ENCODE data around the gene C2orf72. TPM values are rescaled to one million over a fixed set of nuclear protein-coding genes. Genes with fewer than 3 reads are reported as not detected.

C2orf72 gene
- total RNA-seq, 4 donors from 2014 or later: 15.9 to 52.7 (median 23.6) TPM

- Histone ChIP-seq H3K27ac (no peak overlapping the region), H3K36me3 (no peaks in the 10 kb centered on the region), H3K27me3 (no peaks in the 10 kb centered on the region), H3K4me1 (no peaks in the 10 kb centered on the region), H3K4me3 (no peak overlapping the region), H3K9me3 (no peaks in the 10 kb centered on the region)
- whole genome bisulfite sequencing, 2 donors (ENCODE audit: low coverage in 1 of 2): 27 to 71% methylated on average over 2 to 14 of the region's 14 CpGs
- in situ Hi-C loops (cut with MboI; ENCODE audit: low pct_ligation_motif_present in 1 of 4, low pct_unique_long_range_greater_than_20kb in 1 of 4, low sequenced_read_pairs in 3 of 4) (no loop called here), intact Hi-C loops (cut with DNase I; ENCODE audit: low total_unique reads) (no loop called here)
- TF ChIP-seq EP300 (IDR thresholded peaks at IDR 0.05; ENCODE audit: low read depth): no peak
- TF ChIP-seq CTCF (IDR thresholded peaks at IDR 0.05): no peak
- no peak for TF ChIP-seq POLR2AphosphoS5 (IDR thresholded peaks at IDR 0.05)
- no peak for TF ChIP-seq POLR2A (IDR thresholded peaks at IDR 0.05)
- no peak for DNase-seq
Observed at GRCh38 chr2:231009236-231009919, 27.9 kb upstream of the C2orf72 start.

- no peaks in the 10 kb centered on the region for H3K9me3 ChIP-seq
- WGBS, 2 donors (ENCODE audit: low coverage in 1 of 2): 55 to 80% methylated on average over 1 to 2 of the region's 2 CpGs
- H3K4me1 ChIP-seq: no peaks in the 10 kb centered on the region
- H3K36me3 ChIP-seq: no peaks in the 10 kb centered on the region
- TF ChIP-seq EP300 (IDR thresholded peaks at IDR 0.05; ENCODE audit: low read depth) (no peak), POLR2A (IDR thresholded peaks at IDR 0.05) (no peak), CTCF (IDR thresholded peaks at IDR 0.05) (no peak), POLR2AphosphoS5 (IDR thresholded peaks at IDR 0.05) (no peak)
- intact Hi-C loops (cut with DNase I; ENCODE audit: low total_unique reads): no loop called here
- no peak overlapping the region for H3K4me3 ChIP-seq
- in situ Hi-C loops (cut with MboI; ENCODE audit: low pct_ligation_motif_present in 1 of 4, low pct_unique_long_range_greater_than_20kb in 1 of 4, low sequenced_read_pairs in 3 of 4): no loop called here
- no peak overlapping the region for H3K27ac ChIP-seq
- DNase-seq: no peak
- H3K27me3 ChIP-seq: no peaks in the 10 kb centered on the region
Observed at GRCh38 chr2:231010201-231010730, 27.1 kb upstream of the C2orf72 start.

- H3K27me3 ChIP-seq: no peaks in the 10 kb centered on the region
- H3K9me3 ChIP-seq: no peaks in the 10 kb centered on the region
- H3K4me1 ChIP-seq: no peaks in the 10 kb centered on the region
- H3K36me3 ChIP-seq: no peaks in the 10 kb centered on the region
- no peak for DNase-seq
- H3K4me3 ChIP-seq: no peak overlapping the region
- in situ Hi-C loops (cut with MboI; ENCODE audit: low pct_ligation_motif_present in 1 of 4, low pct_unique_long_range_greater_than_20kb in 1 of 4, low sequenced_read_pairs in 3 of 4) (no loop called here), intact Hi-C loops (cut with DNase I; ENCODE audit: low total_unique reads) (no loop called here)
- TF ChIP-seq CTCF (IDR thresholded peaks at IDR 0.05): no peak
- no peak for TF ChIP-seq POLR2A (IDR thresholded peaks at IDR 0.05)
- no peak for TF ChIP-seq EP300 (IDR thresholded peaks at IDR 0.05; ENCODE audit: low read depth)
- no peak for TF ChIP-seq POLR2AphosphoS5 (IDR thresholded peaks at IDR 0.05)
- no peak overlapping the region for H3K27ac ChIP-seq
- WGBS, 2 donors (ENCODE audit: low coverage in 1 of 2): 0% methylated on average over 1 of the region's 2 CpGs; no CpG with 5 or more reads in 1 of the 2 donors
Observed at GRCh38 chr2:231011526-231011925, 25.8 kb upstream of the C2orf72 start.

- Histone ChIP-seq H3K9me3 (no peaks in the 10 kb centered on the region), H3K4me1 (no peaks in the 10 kb centered on the region), H3K36me3 (no peaks in the 10 kb centered on the region), H3K4me3 (no peak overlapping the region), H3K27me3 (no peaks in the 10 kb centered on the region), H3K27ac (no peak overlapping the region)
- no peak for DNase-seq
- no peak for TF ChIP-seq CTCF (IDR thresholded peaks at IDR 0.05)
- no peak for TF ChIP-seq EP300 (IDR thresholded peaks at IDR 0.05; ENCODE audit: low read depth)
- TF ChIP-seq POLR2AphosphoS5 (IDR thresholded peaks at IDR 0.05): no peak
- no peak for TF ChIP-seq POLR2A (IDR thresholded peaks at IDR 0.05)
- WGBS, 2 donors (ENCODE audit: low coverage in 1 of 2): 17 to 71% methylated on average over 1 to 3 of the region's 3 CpGs
- intact Hi-C loops (cut with DNase I; ENCODE audit: low total_unique reads) (no loop called here), in situ Hi-C loops (cut with MboI; ENCODE audit: low pct_ligation_motif_present in 1 of 4, low pct_unique_long_range_greater_than_20kb in 1 of 4, low sequenced_read_pairs in 3 of 4) (no loop called here)
Observed at GRCh38 chr2:231012463-231012862, 24.9 kb upstream of the C2orf72 start.

Measured in transverse colon (tissue), 4 donors.